Upper lobe of right lung (tissue), 1 donor: ENCODE measurements around the gene RNF133. TPM values are rescaled to one million over a fixed set of nuclear protein-coding genes. Genes with fewer than 3 reads are reported as not detected.

Experiments used
- ATAC-seq: fragments of 200-7000 bp; cut with Tn5 transposase; one replicate; pipeline ENCODE4 v1.9.1; 2020; ENCODE audit warnings: mild to moderate bottlenecking, moderate library complexity
- DNase-seq: peaks from one replicate; pipeline ENCODE4 v3.0.0-alpha.2; 2020
- H3K27ac ChIP-seq: fragments of 200-600 bp; one replicate; pipeline ENCODE4 v1.8.0; 2022
- H3K27me3 ChIP-seq: fragments of 200-600 bp; one replicate; pipeline ENCODE4 v1.8.0; 2022; ENCODE audit warnings: mild to moderate bottlenecking
- H3K36me3 ChIP-seq: fragments of 200-600 bp; one replicate; pipeline ENCODE4 v1.8.0; 2022
- H3K4me1 ChIP-seq: fragments of 200-600 bp; one replicate; pipeline ENCODE4 v1.8.0; 2022
- H3K4me3 ChIP-seq: fragments of 200-600 bp; one replicate; pipeline ENCODE4 v1.8.0; 2022; ENCODE audit warnings: mild to moderate bottlenecking
- H3K9me3 ChIP-seq: fragments of 200-600 bp; one replicate; pipeline ENCODE4 v1.8.0; 2022
- intact Hi-C: fragments of 100-400 bp; cut with DNase I; formaldehyde crosslinking; loops from one replicate; pipeline ENCODE4 v1.11.0; 2022
- total RNA-seq: library from RNA; stranded (reverse); fragmentation: NEBNext Ultra II Directional; extraction: Animal tissue kit (Norgen Biotek cat#: 25700); gene quantifications from one replicate; pipeline ENCODE4 v1.2.1, GENCODE V29; 2021
- TF ChIP-seq, protein P1 (sequence below): fragments of 200-600 bp; IDR thresholded peaks from one replicate; pipeline ENCODE4 v1.8.0; 2022; ENCODE audit warnings: antibody characterized with exemption
- donor health status: DM: no; HTN: yes; CAD: no; lungs with severe emphysema.

RNF133 gene
- total RNA-seq, 1 donor from 2014 or later = 1.2 TPM

DNA sequence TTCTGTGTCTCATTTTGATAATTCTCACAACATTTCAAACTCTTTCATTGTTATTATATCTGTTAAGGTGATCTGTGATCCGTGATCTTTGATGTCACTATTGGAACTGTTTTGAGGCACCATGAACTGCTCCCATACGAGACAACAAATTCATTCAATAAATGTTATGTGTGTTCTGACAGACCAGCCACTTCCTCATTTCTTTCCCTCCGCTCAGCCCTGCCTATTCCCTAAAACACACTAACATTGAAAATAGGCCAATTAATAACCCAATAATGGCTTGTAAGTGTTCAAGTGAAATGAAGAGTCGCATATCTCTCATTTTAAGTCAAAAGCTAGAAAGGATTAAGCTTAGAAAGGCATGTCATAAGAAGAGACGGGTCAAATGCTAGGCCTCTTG, 45.2 kb downstream of the RNF133 start:
- TF ChIP-seq, protein P1, sequence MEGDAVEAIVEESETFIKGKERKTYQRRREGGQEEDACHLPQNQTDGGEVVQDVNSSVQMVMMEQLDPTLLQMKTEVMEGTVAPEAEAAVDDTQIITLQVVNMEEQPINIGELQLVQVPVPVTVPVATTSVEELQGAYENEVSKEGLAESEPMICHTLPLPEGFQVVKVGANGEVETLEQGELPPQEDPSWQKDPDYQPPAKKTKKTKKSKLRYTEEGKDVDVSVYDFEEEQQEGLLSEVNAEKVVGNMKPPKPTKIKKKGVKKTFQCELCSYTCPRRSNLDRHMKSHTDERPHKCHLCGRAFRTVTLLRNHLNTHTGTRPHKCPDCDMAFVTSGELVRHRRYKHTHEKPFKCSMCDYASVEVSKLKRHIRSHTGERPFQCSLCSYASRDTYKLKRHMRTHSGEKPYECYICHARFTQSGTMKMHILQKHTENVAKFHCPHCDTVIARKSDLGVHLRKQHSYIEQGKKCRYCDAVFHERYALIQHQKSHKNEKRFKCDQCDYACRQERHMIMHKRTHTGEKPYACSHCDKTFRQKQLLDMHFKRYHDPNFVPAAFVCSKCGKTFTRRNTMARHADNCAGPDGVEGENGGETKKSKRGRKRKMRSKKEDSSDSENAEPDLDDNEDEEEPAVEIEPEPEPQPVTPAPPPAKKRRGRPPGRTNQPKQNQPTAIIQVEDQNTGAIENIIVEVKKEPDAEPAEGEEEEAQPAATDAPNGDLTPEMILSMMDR = no peak
- H3K27ac ChIP-seq = no peak overlapping the region
- H3K4me1 ChIP-seq = no peaks in the 10 kb centered on the region
- H3K9me3 ChIP-seq = no peaks in the 10 kb centered on the region
- H3K27me3 ChIP-seq = no peaks in the 10 kb centered on the region
- ATAC-seq (no peak), DNase-seq (no peak)
- H3K36me3 ChIP-seq = no peaks in the 10 kb centered on the region
- intact Hi-C loops = no loop called here
- H3K4me3 ChIP-seq = no peak overlapping the region

DNA sequence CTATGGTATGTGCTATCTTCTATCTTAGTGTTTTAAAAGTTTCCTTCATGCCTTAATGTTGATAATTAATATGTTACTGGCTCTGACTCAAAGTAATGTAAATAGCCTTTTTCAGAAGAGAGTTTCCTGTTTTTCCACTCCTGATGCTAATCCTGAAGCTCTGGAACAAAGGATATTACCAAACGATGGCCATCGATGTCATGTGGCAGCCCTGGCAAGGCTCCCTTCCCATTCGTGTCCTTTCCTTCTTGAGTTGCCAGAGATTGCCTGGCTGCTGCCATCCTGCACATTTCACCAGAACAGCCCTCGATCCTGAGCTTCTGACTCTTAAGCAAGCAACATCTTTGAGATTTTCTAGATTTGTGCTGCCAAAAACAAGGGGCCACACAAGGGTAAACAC, 46.0 kb downstream of the RNF133 start:
- intact Hi-C loops = no loop called here
- ATAC-seq = peak; percentile 50

DNA sequence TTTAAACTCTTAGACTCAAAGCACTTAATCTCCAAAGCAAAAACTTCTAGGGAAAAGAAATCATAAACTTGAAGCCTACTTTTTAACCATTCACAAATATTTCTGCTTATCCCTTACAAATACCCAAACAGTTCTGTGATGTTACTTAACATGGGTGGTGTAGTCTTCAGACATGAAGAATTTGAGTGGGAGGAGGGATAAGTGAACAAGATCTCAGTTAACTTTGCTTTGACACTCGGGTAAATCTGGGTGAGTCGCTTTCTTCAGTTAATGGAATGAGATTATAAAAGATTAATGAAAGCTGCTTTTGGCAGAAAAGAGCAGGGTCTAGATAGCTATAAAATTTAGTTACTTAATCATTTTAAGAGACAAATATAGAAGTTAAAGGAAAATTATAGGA, 47.5 kb downstream of the RNF133 start:
- no peak overlapping the region for H3K4me3 ChIP-seq
- H3K4me1 ChIP-seq = no peaks in the 10 kb centered on the region
- no peaks in the 10 kb centered on the region for H3K9me3 ChIP-seq
- H3K27ac ChIP-seq = no peak overlapping the region
- intact Hi-C loops = no loop called here
- H3K27me3 ChIP-seq = no peaks in the 10 kb centered on the region
- no peak for ATAC-seq
- H3K36me3 ChIP-seq = no peaks in the 10 kb centered on the region
- TF ChIP-seq, protein P1 = no peak
- DNase-seq = no peak

More for the DNA sequence above, 46.0 kb downstream of the RNF133 start:
- Histone ChIP-seq H3K9me3 (no peaks in the 10 kb centered on the region), H3K27ac (no peak overlapping the region), H3K4me3 (no peak overlapping the region), H3K36me3 (no peaks in the 10 kb centered on the region), H3K27me3 (no peaks in the 10 kb centered on the region), H3K4me1 (no peaks in the 10 kb centered on the region)
- TF ChIP-seq, protein P1 = no peak
- no peak for DNase-seq

Other genes with a start within 250 kb of the RNF133 start
- gene RNF148, start 3.8 kb upstream of the RNF133 start, total RNA-seq = 1.9 TPM
- gene CADPS2, start 187.3 kb upstream of the RNF133 start, total RNA-seq = 46.1 TPM